Measurements from ENCODE around the gene GPRC5C.

DNA sequence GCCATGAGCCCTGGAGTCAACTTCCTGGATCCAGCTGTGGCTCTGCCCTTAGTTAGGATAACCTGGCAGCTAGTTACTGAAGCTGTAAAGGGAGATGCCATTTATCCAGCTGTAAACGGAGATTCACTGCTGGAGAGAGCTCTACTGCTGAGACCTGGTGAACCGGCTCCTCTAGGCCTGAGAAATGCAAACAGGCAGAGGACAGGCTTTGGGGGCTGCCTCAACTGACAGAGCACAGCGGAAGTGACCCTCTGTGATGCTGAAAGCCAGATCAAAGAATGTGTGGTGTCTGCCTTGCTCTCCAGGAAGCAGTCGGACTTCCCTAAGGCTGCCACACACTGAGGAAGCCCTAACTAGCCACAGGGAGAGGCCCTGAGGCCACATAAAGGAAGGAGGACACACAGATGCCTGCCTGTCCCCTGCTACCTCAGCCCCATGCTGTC is 21.9 kb upstream of the GPRC5C start:
- TF ChIP-seq CTCF (IDR thresholded peaks at IDR 0.05) (no peak), POLR2A (IDR thresholded peaks at IDR 0.05) (no peak)

All from heart left ventricle (tissue), 13 donors.